GM23248 (cell line): Measurements from ENCODE around the gene IP6K1. TPM values are rescaled to one million over a fixed set of nuclear protein-coding genes. Genes with fewer than 3 reads are reported as not detected.

ENCODE experiments used
- DNase-seq: peaks from one replicate; pipeline ENCODE4 v3.0.0-alpha.2; 2015
- H2AFZ ChIP-seq: fragments of 200-600 bp; sonication (generic); 2 replicates; pipeline ENCODE4 v1.6.1; 2016; ENCODE audit warnings: antibody characterized with exemption
- H3F3A ChIP-seq: fragments of 200-600 bp; sonication (generic); 2 replicates; pipeline ENCODE4 v1.6.1; 2016; ENCODE audit warnings: mild to moderate bottlenecking, antibody characterized with exemption, mixed run types; ENCODE audit not compliant: insufficient read depth
- H3K27ac ChIP-seq: fragments of 200-600 bp; sonication (generic); 2 replicates; pipeline ENCODE4 v1.5.1; 2016; ENCODE audit warnings: mild to moderate bottlenecking
- H3K27me3 ChIP-seq: fragments of 200-600 bp; sonication (generic); replicated peaks from 2 replicates; pipeline ENCODE4 v1.6.1; 2016; ENCODE audit warnings: mild to moderate bottlenecking; ENCODE audit not compliant: insufficient read depth
- H3K36me3 ChIP-seq: fragments of 200-600 bp; sonication (generic); 2 replicates; pipeline ENCODE4 v1.6.1; 2016; ENCODE audit warnings: low read depth, mild to moderate bottlenecking
- H3K4me1 ChIP-seq: fragments of 200-600 bp; sonication (generic); 2 replicates; pipeline ENCODE4 v1.6.1; 2016; ENCODE audit warnings: mild to moderate bottlenecking; ENCODE audit not compliant: insufficient read depth
- H3K4me2 ChIP-seq: fragments of 200-600 bp; sonication (generic); one replicate; pipeline ENCODE4 v1.6.1; 2016; ENCODE audit warnings: mild to moderate bottlenecking; ENCODE audit not compliant: unreplicated experiment
- H3K4me3 ChIP-seq: fragments of 200-600 bp; sonication (generic); 2 replicates; pipeline ENCODE4 v1.5.1; 2016; ENCODE audit warnings: mild to moderate bottlenecking
- H3K79me2 ChIP-seq: fragments of 200-600 bp; sonication (generic); 2 replicates; pipeline ENCODE4 v1.6.1; 2016; ENCODE audit warnings: mild to moderate bottlenecking; ENCODE audit not compliant: insufficient read depth
- H3K9ac ChIP-seq: fragments of 200-600 bp; sonication (generic); 2 replicates; pipeline ENCODE4 v1.6.1; 2016; ENCODE audit warnings: mild to moderate bottlenecking
- H3K9me2 ChIP-seq: fragments of 200-600 bp; sonication (generic); 2 replicates; pipeline ENCODE4 v1.6.1; 2016; ENCODE audit warnings: mixed run types, mild to moderate bottlenecking, moderate library complexity; ENCODE audit not compliant: insufficient read depth
- H3K9me3 ChIP-seq: fragments of 200-600 bp; sonication (generic); one replicate; pipeline ENCODE4 v1.6.1; 2017; ENCODE audit warnings: low read depth
- H4K20me1 ChIP-seq: fragments of 200-600 bp; sonication (generic); 2 replicates; pipeline ENCODE4 v1.6.0; 2016; ENCODE audit not compliant: insufficient read depth
- EZH2 ChIP-seq: fragments of 200-600 bp; sonication (generic); IDR thresholded peaks from 2 replicates; pipeline ENCODE4 v1.6.1; 2018; ENCODE audit warnings: antibody characterized with exemption, mild to moderate bottlenecking; ENCODE audit not compliant: insufficient read depth, poor library complexity, severe bottlenecking
- EZH2phosphoT487 ChIP-seq: fragments of 200-600 bp; sonication (generic); IDR thresholded peaks from 2 replicates; pipeline ENCODE4 v1.6.1; 2018; ENCODE audit warnings: antibody characterized with exemption, moderate library complexity, mild to moderate bottlenecking, low read depth; ENCODE audit not compliant: insufficient read depth
- WGBS, 2 experiments: methylation state at CpG; one replicate each; pipeline ENCODE4 v1.1.6; 2015 to 2017; ENCODE audit warnings: low lambda C conversion rate in 2 of 2, low coverage in 1 of 2; ENCODE audit errors: missing lambda C conversion rate in 2 of 2; 5-methylcytosine and 5-hydroxymethylcytosine counted together
- in situ Hi-C: fragments of 300-500 bp; cut with MboI; formaldehyde crosslinking; loops from 2 replicates; pipeline ENCODE4 v1.15.0; 2020
- polyA plus RNA-seq: library from polyadenylated mRNA; unstranded; fragments of >200 nt; fragmentation: Nextera tagmentation; extraction: Ambion mirVana; gene quantifications from 2 replicates; pipeline ENCODE4 v1.2.1, GENCODE V29; 2016
- total RNA-seq: library from RNA; depleted of rRNA; stranded (reverse); fragments of >200 nt; shearing (Covaris generic); gene quantifications from 2 replicates; pipeline ENCODE4 v1.2.3, GENCODE V29; 2014

IP6K1 gene
- total and polyA plus RNA-seq, 2 experiments from 2014 or later: 18.7 to 27.2 TPM

DNA sequence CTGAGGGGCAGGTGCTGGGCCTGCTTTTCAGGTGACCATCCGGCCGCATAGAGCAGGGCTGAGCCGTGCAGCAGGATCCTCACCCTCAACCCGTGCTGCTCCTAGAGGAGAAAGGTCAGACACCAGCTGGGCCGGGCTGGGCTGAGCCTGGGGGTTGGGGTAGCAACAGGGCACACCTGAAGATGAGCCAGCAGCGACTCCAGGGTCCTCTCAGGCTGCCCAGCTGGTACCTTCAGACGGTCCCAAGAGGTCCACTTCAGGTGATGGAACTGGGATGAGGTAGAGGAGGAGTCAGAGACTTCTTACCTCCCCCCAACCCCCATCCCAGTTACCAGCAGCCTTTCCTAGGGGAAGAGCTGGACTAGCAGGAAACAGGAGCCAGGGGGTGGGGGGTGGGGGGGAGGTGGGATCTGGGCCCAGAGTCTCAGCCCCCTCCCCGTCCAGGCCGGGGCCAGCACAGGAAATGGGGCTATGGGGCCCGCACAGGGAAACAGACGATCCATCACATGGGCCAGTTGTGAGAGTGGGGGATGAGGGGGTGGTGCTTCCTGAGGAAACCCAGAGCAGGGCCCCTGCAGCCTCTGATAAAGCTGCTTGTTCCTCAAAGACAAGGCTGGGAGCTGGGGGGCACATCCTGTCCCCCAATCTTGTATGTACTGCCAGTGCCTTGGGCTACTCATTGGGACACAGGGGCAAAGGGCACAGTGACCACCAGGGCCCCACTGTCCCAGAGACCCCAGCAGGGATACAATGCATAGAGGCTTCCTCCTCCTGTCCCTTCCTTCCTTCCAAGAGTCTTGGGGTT is 19.8 kb upstream of the IP6K1 start:
- in situ Hi-C loops: no loop called here
- Histone ChIP-seq H3K27me3 (no peaks in the 10 kb centered on the region), H3K36me3 (no peaks in the 10 kb centered on the region), H3K4me3 (no peak overlapping the region), H3K9me3 (no peaks in the 10 kb centered on the region), H3K4me1 (peaks cover 18% of the 10 kb centered on the region), H3K79me2 (no peaks in the 10 kb centered on the region), H2AFZ (no peak overlapping the region), H3K9ac (0 out of 2 replicates have a peak overlapping the region, but pooled peaks have one; percentile 28), H4K20me1 (no peaks in the 10 kb centered on the region), H3F3A (no peaks in the 10 kb centered on the region), H3K27ac (no peak overlapping the region), H3K9me2 (no peaks in the 10 kb centered on the region), H3K4me2 (peak overlapping the region; percentile 50)
- no peak for DNase-seq
- 77% methylated on average over 10 to 11 of the region's 11 CpGs for WGBS, 2 experiments
- TF ChIP-seq EZH2: no peak

DNA sequence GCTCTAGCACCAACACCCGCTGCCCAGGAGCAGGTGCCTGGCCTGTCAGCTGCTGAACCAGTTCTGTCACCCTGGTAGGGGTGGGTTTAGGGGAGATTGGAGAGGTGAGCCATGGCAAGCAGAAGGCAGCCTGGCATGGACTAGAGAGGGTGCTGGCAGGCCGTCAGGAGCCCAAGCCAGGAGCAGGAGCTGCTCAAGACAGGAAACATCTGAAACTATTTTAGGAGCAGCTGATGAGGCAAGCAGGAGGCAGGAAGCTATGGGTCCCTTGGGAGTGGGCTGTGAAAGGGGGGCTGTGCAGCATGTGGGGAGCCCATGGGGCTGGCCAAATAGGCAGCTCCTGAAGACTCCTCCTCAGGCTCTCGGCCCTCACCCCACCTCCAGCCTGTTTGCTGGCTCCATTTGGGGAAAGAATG is 19.0 kb upstream of the IP6K1 start:
- Histone ChIP-seq H3K27me3 (no peaks in the 10 kb centered on the region), H3K9me2 (no peaks in the 10 kb centered on the region), H3K4me2 (peak overlapping the region; percentile 50), H3K36me3 (no peaks in the 10 kb centered on the region), H3K27ac (no peak overlapping the region), H3K79me2 (no peaks in the 10 kb centered on the region), H3K4me1 (peaks cover 18% of the 10 kb centered on the region), H2AFZ (no peak overlapping the region), H3K9me3 (no peaks in the 10 kb centered on the region), H4K20me1 (no peaks in the 10 kb centered on the region), H3K4me3 (no peak overlapping the region), H3K9ac (0 out of 2 replicates have a peak overlapping the region, but pooled peaks have one; percentile 28), H3F3A (no peaks in the 10 kb centered on the region)
- in situ Hi-C loops: no loop called here
- peak; percentile 93 for DNase-seq
- TF ChIP-seq EZH2phosphoT487 (no peak), EZH2 (no peak)
- 36 to 42% methylated on average over 3 of the region's 3 CpGs for WGBS, 2 experiments

DNA sequence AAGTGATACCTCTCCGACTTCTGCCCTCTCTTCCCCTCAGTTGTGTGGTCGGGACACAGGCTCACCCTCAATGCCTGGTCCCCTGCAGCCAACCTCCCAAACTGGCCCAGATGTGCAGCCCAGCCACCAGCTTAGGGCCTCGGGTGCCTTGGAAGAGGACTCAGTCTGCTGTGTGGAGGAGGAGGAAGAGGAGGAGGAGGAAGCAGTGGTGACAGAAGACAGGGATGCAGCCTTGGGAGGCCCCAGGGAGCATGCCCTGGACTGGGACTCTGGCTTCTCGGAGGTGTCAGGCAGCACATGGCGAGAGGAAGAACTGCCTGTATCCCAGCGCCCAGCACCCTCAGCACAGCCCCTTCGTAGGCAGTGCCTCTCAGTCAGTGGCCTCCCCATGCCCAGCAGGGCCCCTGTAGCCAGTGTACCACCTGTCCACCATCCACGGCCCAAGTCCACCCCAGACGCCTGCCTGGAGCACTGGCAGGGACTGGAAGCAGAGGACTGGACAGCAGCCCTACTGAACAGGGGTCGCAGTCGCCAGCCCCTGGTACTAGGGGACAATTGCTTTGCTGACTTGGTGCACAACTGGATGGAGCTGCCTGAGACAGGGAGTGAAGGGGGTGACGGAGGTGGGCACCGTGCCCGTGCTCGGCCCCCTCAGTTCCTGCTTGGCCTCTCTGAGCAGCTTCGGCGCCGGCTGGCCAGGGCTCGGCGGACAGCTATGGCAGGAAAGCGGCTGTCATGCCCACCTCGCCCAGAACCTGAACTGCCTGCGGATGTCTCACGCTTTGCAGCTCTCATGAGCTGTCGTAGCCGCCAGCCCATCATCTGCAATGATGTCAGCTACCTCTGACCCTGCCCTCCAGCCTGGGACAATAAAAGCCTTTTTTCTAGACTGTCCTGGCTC is 18.0 kb upstream of the IP6K1 start:
- Histone ChIP-seq H3K27ac (no peak overlapping the region), H3K4me2 (peak overlapping the region; percentile 91), H3K9ac (peak overlapping the region; percentile 83), H3F3A (0 out of 2 replicates have a peak, but pooled peaks cover 3% of the 10 kb centered on the region), H3K27me3 (no peaks in the 10 kb centered on the region), H3K4me3 (peak overlapping the region; percentile 96), H4K20me1 (no peaks in the 10 kb centered on the region), H3K79me2 (no peaks in the 10 kb centered on the region), H3K9me3 (no peaks in the 10 kb centered on the region), H3K4me1 (peaks cover 25% of the 10 kb centered on the region), H3K36me3 (no peaks in the 10 kb centered on the region), H2AFZ (no peak overlapping the region), H3K9me2 (no peaks in the 10 kb centered on the region)
- in situ Hi-C loops: no loop called here
- WGBS, 2 experiments: 76 to 77% methylated on average over 24 to 26 of the region's 26 CpGs
- DNase-seq: no peak
- TF ChIP-seq EZH2 (no peak), EZH2phosphoT487 (no peak)

DNA sequence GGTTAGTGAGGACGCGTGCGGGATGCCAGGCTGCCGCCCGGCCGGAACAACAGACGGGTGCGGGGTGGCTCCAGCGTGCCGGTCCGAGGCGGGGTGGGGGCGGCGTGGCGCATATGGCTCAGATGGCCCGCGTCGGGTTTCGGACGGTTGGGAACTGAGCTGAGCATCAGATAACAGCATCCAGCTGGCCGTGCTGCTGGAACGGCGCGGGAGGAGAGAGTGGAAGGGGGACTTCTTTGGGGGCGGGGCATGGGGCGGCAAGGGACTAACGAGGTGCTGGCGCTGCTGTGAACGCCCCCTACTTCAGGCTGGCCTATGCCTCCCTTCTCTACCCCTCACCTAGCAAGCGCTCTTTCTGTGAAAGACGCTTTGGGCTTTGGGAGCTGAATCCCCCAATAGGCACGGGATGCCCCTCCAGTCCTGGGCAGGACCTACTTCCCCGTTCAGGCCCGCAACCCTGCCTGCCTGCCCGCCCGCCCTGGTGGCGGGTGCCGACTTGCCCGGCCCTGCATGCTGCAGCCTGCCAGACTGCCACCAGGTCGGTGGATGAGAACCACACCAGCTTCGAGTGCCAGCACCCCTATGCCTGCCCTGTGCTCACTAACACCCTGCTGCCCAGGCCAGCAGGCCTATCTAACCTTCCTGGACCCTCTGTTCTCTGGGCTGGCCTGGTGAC is 17.3 kb upstream of the IP6K1 start:
- WGBS, 2 experiments: 2% methylated on average over 35 to 41 of the region's 41 CpGs
- no peaks in the 10 kb centered on the region for H4K20me1 ChIP-seq
- peak overlapping the region; percentile 97 for H2AFZ ChIP-seq
- H3K9me2 ChIP-seq: no peaks in the 10 kb centered on the region
- H3K27ac ChIP-seq: peak overlapping the region; percentile 65
- in situ Hi-C loops: no loop called here
- no peaks in the 10 kb centered on the region for H3K9me3 ChIP-seq
- H3K9ac ChIP-seq: peak overlapping the region; percentile 83
- H3F3A ChIP-seq: 0 out of 2 replicates have a peak, but pooled peaks cover 3% of the 10 kb centered on the region
- H3K4me3 ChIP-seq: peak overlapping the region; percentile 96
- peak overlapping the region; percentile 91 for H3K4me2 ChIP-seq
- no peaks in the 10 kb centered on the region for H3K36me3 ChIP-seq
- H3K4me1 ChIP-seq: peaks cover 30% of the 10 kb centered on the region
- H3K79me2 ChIP-seq: no peaks in the 10 kb centered on the region
- peak; percentile 60 for DNase-seq
- no peak for TF ChIP-seq EZH2phosphoT487
- TF ChIP-seq EZH2: no peak
- no peaks in the 10 kb centered on the region for H3K27me3 ChIP-seq
